Peyer's patch (tissue), 4 donors: Measurements from ENCODE around the gene STIL. TPM values are rescaled to one million over a fixed set of nuclear protein-coding genes. Genes with fewer than 3 reads are reported as not detected.

Experiments used
- DNase-seq, 3 donors: peaks; one replicate each; pipeline ENCODE4 v3.0.0-alpha.2; 2017 to 2019
- H3K27ac ChIP-seq, 4 donors: fragments of 200-600 bp; sonication (generic); one replicate each; pipeline ENCODE4 v1.5.1; 2016 to 2019
- H3K27me3 ChIP-seq, 2 donors: fragments of 200-600 bp; sonication (generic); one replicate each; pipeline ENCODE4 v1.5.1; 2019
- H3K36me3 ChIP-seq, 3 donors: fragments of 200-600 bp; sonication (generic); one replicate each; pipeline ENCODE4 v1.5.1; 2016 to 2019
- H3K4me1 ChIP-seq, 4 donors: fragments of 200-600 bp; sonication (generic); one replicate each; pipeline ENCODE4 v1.5.1; 2016 to 2019
- H3K4me3 ChIP-seq, 4 donors: fragments of 200-600 bp; sonication (generic); 1 replicate in 3 of 4; 2 replicates in 1 of 4; pipeline ENCODE4 v1.5.1; 2016 to 2019; ENCODE audit warnings: mild to moderate bottlenecking in 1 of 4
- H3K9me3 ChIP-seq, 4 donors: fragments of 200-600 bp; sonication (generic); one replicate each; pipeline ENCODE4 v1.5.1; 2016 to 2019; ENCODE audit warnings: mild to moderate bottlenecking in 1 of 4
- POLR2A ChIP-seq, 2 donors: fragments of 450-650 bp; IDR thresholded peaks; one replicate each; pipeline ENCODE4 v1.5.1; 2017; ENCODE audit warnings: antibody characterized with exemption in 2 of 2, mild to moderate bottlenecking in 2 of 2, moderate library complexity in 2 of 2
- total RNA-seq, 4 donors: library from RNA; depleted of rRNA; stranded (reverse); fragments of >200 nt; gene quantifications; one replicate each; pipeline ENCODE4 v1.1.0, GENCODE V29; 2016
- TF ChIP-seq, protein P1 (sequence below), 6 experiments: fragments of 450-650 bp in 4 of 6; fragments of 200-600 bp in 2 of 6; sonication (generic) in 1 of 6; IDR thresholded peaks; one replicate each; pipeline ENCODE4 v1.5.1; 2017 to 2019; ENCODE audit warnings: antibody characterized with exemption in 6 of 6, mild to moderate bottlenecking in 3 of 6, moderate library complexity in 1 of 6

Gene STIL
- total RNA-seq, 4 donors from 2014 or later: 4.5 to 14.0 (median 6.7) TPM

GRCh38 chr1:47235806-47236205, 78.1 kb downstream of the STIL start:
- H3K4me1 ChIP-seq: peaks cover 4 to 16% (median 9%) of the 10 kb centered on the region in 4 donors
- no peak for TF ChIP-seq POLR2A (IDR thresholded peaks at IDR 0.05)
- TF ChIP-seq, protein P1, sequence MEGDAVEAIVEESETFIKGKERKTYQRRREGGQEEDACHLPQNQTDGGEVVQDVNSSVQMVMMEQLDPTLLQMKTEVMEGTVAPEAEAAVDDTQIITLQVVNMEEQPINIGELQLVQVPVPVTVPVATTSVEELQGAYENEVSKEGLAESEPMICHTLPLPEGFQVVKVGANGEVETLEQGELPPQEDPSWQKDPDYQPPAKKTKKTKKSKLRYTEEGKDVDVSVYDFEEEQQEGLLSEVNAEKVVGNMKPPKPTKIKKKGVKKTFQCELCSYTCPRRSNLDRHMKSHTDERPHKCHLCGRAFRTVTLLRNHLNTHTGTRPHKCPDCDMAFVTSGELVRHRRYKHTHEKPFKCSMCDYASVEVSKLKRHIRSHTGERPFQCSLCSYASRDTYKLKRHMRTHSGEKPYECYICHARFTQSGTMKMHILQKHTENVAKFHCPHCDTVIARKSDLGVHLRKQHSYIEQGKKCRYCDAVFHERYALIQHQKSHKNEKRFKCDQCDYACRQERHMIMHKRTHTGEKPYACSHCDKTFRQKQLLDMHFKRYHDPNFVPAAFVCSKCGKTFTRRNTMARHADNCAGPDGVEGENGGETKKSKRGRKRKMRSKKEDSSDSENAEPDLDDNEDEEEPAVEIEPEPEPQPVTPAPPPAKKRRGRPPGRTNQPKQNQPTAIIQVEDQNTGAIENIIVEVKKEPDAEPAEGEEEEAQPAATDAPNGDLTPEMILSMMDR (IDR thresholded peaks at IDR 0.05): no peak
- DNase-seq: no peak
- H3K27me3 ChIP-seq: peaks cover 0 to 23% of the 10 kb centered on the region in 2 donors
- H3K9me3 ChIP-seq: no peaks in the 10 kb centered on the region
- no peak overlapping the region for H3K4me3 ChIP-seq
- H3K27ac ChIP-seq: no peak overlapping the region
- no peaks in the 10 kb centered on the region for H3K36me3 ChIP-seq

- no peaks in the 10 kb centered on the region for H3K9me3 ChIP-seq
- peak overlapping the region in 2 of 4 donors; percentile 23 to 30 for H3K27ac ChIP-seq
- H3K36me3 ChIP-seq: no peaks in the 10 kb centered on the region
- peaks cover 4 to 17% (median 9%) of the 10 kb centered on the region in 4 donors for H3K4me1 ChIP-seq
- TF ChIP-seq, protein P1 (IDR thresholded peaks at IDR 0.05): no peak
- no peak for TF ChIP-seq POLR2A (IDR thresholded peaks at IDR 0.05)
- no peak for DNase-seq
- peaks cover 0 to 28% of the 10 kb centered on the region in 2 donors for H3K27me3 ChIP-seq
- no peak overlapping the region for H3K4me3 ChIP-seq
Measured at GRCh38 chr1:47235241-47235681, 78.7 kb downstream of the STIL start.

DNA sequence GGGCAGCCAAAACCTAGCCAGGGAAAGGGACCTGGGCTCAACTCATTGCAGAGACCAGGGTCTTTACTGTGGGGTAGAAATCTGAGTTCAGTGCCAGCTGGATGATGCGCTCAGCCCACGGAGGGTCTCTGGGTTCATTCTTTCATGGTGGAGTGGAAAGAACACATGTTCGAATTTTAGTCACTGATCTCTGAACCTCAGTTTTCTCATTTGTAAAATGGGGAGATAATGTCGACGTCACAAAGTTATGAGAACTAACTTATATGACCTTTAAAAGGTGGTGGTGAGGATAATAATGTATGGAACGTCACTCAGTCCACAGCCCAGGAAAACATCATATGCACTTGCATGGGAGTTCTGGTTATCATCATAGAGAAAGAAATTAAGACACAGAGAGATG, 80.8 kb downstream of the STIL start:
- TF ChIP-seq, protein P1 (IDR thresholded peaks at IDR 0.05): no peak
- no peak for TF ChIP-seq POLR2A (IDR thresholded peaks at IDR 0.05)
- Histone ChIP-seq H3K4me3 (no peak overlapping the region), H3K9me3 (no peaks in the 10 kb centered on the region), H3K4me1 (peaks cover 4 to 25% (median 9%) of the 10 kb centered on the region in 4 donors), H3K36me3 (no peaks in the 10 kb centered on the region), H3K27ac (no peak overlapping the region), H3K27me3 (peaks cover 0 to 47% of the 10 kb centered on the region in 2 donors)
- no peak for DNase-seq

- no peak for DNase-seq
- TF ChIP-seq, protein P1 (IDR thresholded peaks at IDR 0.05): no peak
- no peak for TF ChIP-seq POLR2A (IDR thresholded peaks at IDR 0.05)
- Histone ChIP-seq H3K27ac (peak within 1 kb of the TSS; percentile 38 to 67 (median 52)), H3K4me1 (peaks cover 4 to 25% (median 9%) of the 10 kb centered on the region in 4 donors), H3K4me3 (peak within 1 kb of the TSS in 3 of 4 donors; percentile 27 to 42 (median 34)), H3K9me3 (no peaks in the 10 kb centered on the region), H3K36me3 (no peaks in the 10 kb centered on the region), H3K27me3 (peaks cover 0 to 47% of the 10 kb centered on the region in 2 donors)
Measured at GRCh38 chr1:47232187-47232874, 81.6 kb downstream of the STIL start, which contains the start of gene TAL1. TSS of gene TAL1 (minus strand) at chr1:47232225. CDS start at chr1:47225888, 6,337 bp downstream.

DNA sequence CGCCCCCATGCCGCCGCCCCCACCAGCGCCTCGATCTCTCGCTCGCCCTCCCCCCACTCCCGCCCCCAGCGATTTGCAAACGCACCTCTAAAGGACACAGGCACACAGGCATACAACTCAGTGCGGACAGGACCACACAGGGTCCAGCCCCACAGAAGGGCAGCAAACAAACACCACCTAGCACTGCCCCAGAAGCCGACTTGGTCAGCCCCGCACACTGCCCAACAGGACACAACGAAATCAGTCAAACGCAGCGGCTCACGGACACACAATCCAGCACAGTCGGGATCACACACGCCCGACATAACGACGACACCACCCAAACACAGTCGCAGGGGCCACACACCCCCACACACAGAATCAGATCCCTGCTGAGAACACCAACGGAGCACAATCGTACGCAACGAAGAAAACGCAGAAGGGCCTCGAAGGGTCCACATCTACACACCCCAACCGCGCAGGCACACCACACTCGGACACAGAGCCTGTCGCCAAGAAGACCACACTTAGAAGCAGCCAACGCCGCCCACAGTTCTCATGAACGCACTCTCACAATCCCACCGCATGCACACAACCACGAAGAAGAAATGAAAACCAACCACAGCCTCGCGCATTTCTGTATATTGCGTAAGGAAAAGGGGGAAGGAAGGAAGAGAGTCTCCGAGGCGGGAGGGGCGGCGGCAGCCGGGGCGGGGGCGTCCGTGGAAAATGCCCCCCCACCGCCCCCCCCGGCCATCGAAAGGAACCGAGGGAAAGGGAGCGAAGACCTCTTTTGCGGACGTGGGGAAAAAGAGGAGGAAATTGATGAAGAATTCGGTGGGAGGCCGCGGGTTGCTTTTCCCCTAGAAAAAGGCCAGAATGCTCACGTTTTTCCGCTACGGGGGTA, 82.4 kb downstream of the STIL start:
- peak in 2 of 3 donors; percentile 53 to 60 for DNase-seq
- no peaks in the 10 kb centered on the region for H3K36me3 ChIP-seq
- no peak for TF ChIP-seq POLR2A (IDR thresholded peaks at IDR 0.05)
- TF ChIP-seq, protein P1 (IDR thresholded peaks at IDR 0.05): no peak
- peaks cover 0 to 48% of the 10 kb centered on the region in 2 donors for H3K27me3 ChIP-seq
- H3K4me3 ChIP-seq: peak overlapping the region in 3 of 4 donors; percentile 27 to 42 (median 34)
- H3K9me3 ChIP-seq: no peaks in the 10 kb centered on the region
- peak overlapping the region; percentile 38 to 67 (median 52) for H3K27ac ChIP-seq
- H3K4me1 ChIP-seq: peaks cover 4 to 25% (median 9%) of the 10 kb centered on the region in 4 donors
